Transverse colon (tissue), 4 donors: ENCODE measurements around the gene ETNPPL. TPM values are rescaled to one million over a fixed set of nuclear protein-coding genes. Genes with fewer than 3 reads are reported as not detected.

Experiments used
- DNase-seq: peaks from one replicate; pipeline ENCODE4 v3.0.0-alpha.2; 2019
- H3K27ac ChIP-seq, 4 donors: fragments of 200-600 bp; sonication (generic); 2 replicates each; pipeline ENCODE4 v1.5.1; 2016 to 2018; ENCODE audit warnings: inconsistent platforms in 4 of 4
- H3K27me3 ChIP-seq: fragments of 200-600 bp; sonication (generic); 2 replicates; pipeline ENCODE4 v1.5.1; 2017; ENCODE audit warnings: inconsistent platforms
- H3K36me3 ChIP-seq, 4 donors: fragments of 200-600 bp; sonication (generic); 2 replicates each; pipeline ENCODE4 v1.5.1; 2017 to 2019; ENCODE audit warnings: inconsistent platforms in 4 of 4
- H3K4me1 ChIP-seq, 4 donors: fragments of 200-600 bp; sonication (generic); 2 replicates each; pipeline ENCODE4 v1.5.1; 2017 to 2020; ENCODE audit warnings: inconsistent platforms in 4 of 4
- H3K4me3 ChIP-seq, 4 donors: fragments of 200-600 bp; sonication (generic); 1 replicate in 1 of 4; 2 replicates in 3 of 4; pipeline versions ENCODE4 v1.5.1 to v1.6.1; 2017 to 2019; ENCODE audit warnings: inconsistent platforms in 4 of 4
- H3K9me3 ChIP-seq, 2 donors: fragments of 200-600 bp; sonication (generic); 2 replicates each; pipeline ENCODE4 v1.5.1; 2017 to 2019; ENCODE audit warnings: inconsistent platforms in 2 of 2
- EP300 ChIP-seq: sonication (generic); formaldehyde crosslinking; IDR thresholded peaks from one replicate; pipeline ENCODE4 v1.6.1; 2017; ENCODE audit warnings: antibody characterized with exemption, low read depth
- POLR2A ChIP-seq: fragments of 450-650 bp; IDR thresholded peaks from one replicate; pipeline ENCODE4 v1.6.1; 2016; ENCODE audit warnings: antibody characterized with exemption, mild to moderate bottlenecking, moderate library complexity
- POLR2AphosphoS5 ChIP-seq, 3 donors: sonication (generic); formaldehyde crosslinking; IDR thresholded peaks; one replicate each; pipeline ENCODE4 v1.6.1; 2016; ENCODE audit warnings: antibody characterized with exemption in 3 of 3
- WGBS, 2 donors: methylation state at CpG; one replicate each; pipeline ENCODE4 v1.1.5; 2018; ENCODE audit warnings: low coverage in 1 of 2; 5-methylcytosine and 5-hydroxymethylcytosine counted together
- in situ Hi-C, 4 donors: fragments of 200-750 bp; cut with MboI; loops; one replicate each; pipeline versions ENCODE4 v1.15.0 to v1.15.1; 2017; ENCODE audit warnings: low sequenced_read_pairs in 3 of 4, low pct_ligation_motif_present in 1 of 4, low pct_unique_long_range_greater_than_20kb in 1 of 4
- intact Hi-C: fragments of 100-400 bp; cut with DNase I; formaldehyde crosslinking; loops from one replicate; pipeline ENCODE4 v1.15.1; 2023; ENCODE audit warnings: low total_unique reads
- total RNA-seq, 4 donors: library from RNA; depleted of rRNA; stranded (reverse); fragments of >200 nt; gene quantifications; one replicate each; pipeline ENCODE4 v1.1.0, GENCODE V29; 2016
- TF ChIP-seq, protein P1 (sequence below), 5 experiments: fragments of 200-600 bp in 3 of 5; fragments of 450-650 bp in 2 of 5; sonication (generic) in 3 of 5; IDR thresholded peaks; 1 replicate in 2 of 5; 2 replicates in 3 of 5; pipeline ENCODE4 v1.5.1; 2016 to 2017; ENCODE audit warnings: antibody characterized with exemption in 5 of 5, inconsistent platforms in 3 of 5, mild to moderate bottlenecking in 2 of 5, moderate library complexity in 1 of 5

Gene ETNPPL
- total RNA-seq, 4 donors from 2014 or later, result not detected

GRCh38 chr4:108786351-108786750 is 23.5 kb upstream of the ETNPPL start:
- H3K9me3 ChIP-seq, result no peaks in the 10 kb centered on the region
- no peaks in the 10 kb centered on the region for H3K36me3 ChIP-seq
- intact Hi-C loops, result no loop called here
- no peaks in the 10 kb centered on the region for H3K4me1 ChIP-seq
- H3K4me3 ChIP-seq, result no peak overlapping the region
- no peak overlapping the region for H3K27ac ChIP-seq
- 83 to 88% methylated on average over 2 to 8 of the region's 8 CpGs for WGBS, 2 donors
- H3K27me3 ChIP-seq, result no peaks in the 10 kb centered on the region
- DNase-seq, result no peak
- TF ChIP-seq EP300 (no peak), POLR2AphosphoS5 (IDR thresholded peaks at IDR 0.05) (no peak), POLR2A (no peak)
- TF ChIP-seq, protein P1, sequence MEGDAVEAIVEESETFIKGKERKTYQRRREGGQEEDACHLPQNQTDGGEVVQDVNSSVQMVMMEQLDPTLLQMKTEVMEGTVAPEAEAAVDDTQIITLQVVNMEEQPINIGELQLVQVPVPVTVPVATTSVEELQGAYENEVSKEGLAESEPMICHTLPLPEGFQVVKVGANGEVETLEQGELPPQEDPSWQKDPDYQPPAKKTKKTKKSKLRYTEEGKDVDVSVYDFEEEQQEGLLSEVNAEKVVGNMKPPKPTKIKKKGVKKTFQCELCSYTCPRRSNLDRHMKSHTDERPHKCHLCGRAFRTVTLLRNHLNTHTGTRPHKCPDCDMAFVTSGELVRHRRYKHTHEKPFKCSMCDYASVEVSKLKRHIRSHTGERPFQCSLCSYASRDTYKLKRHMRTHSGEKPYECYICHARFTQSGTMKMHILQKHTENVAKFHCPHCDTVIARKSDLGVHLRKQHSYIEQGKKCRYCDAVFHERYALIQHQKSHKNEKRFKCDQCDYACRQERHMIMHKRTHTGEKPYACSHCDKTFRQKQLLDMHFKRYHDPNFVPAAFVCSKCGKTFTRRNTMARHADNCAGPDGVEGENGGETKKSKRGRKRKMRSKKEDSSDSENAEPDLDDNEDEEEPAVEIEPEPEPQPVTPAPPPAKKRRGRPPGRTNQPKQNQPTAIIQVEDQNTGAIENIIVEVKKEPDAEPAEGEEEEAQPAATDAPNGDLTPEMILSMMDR (IDR thresholded peaks at IDR 0.05), result no peak
- in situ Hi-C loops, result no loop called here

- intact Hi-C loops (no loop called here), in situ Hi-C loops (no loop called here)
- H3K4me3 ChIP-seq, result no peak overlapping the region
- no peak overlapping the region for H3K27ac ChIP-seq
- no peaks in the 10 kb centered on the region for H3K9me3 ChIP-seq
- no peak for DNase-seq
- no peak for TF ChIP-seq POLR2AphosphoS5 (IDR thresholded peaks at IDR 0.05)
- TF ChIP-seq, protein P1 (IDR thresholded peaks at IDR 0.05), result no peak
- no peak for TF ChIP-seq POLR2A
- TF ChIP-seq EP300, result no peak
- 59 to 72% methylated on average over 3 of the region's 3 CpGs for WGBS, 2 donors
- H3K36me3 ChIP-seq, result no peaks in the 10 kb centered on the region
- H3K4me1 ChIP-seq, result no peaks in the 10 kb centered on the region
- H3K27me3 ChIP-seq, result no peaks in the 10 kb centered on the region
Observed at GRCh38 chr4:108783665-108784463, 21.0 kb upstream of the ETNPPL start.

DNA sequence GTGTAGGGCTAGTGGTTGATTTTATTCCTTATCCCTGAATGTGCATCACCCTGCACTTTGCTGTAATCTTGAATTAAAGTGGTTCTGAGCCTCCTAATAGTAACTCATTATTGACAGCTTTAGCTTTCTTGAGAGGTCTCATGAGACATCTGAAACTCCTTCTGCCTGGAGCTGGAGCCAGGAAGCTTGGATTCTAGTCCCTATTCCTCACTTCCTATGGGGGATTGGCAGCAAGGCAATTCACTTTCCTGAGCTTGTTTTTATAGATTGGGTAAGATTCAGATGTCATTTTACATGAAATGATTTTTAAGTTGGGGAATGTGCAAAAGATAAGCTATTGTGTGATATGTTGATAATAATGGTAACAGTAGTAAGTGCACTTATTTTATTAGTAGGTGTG is 17.1 kb upstream of the ETNPPL start:
- Histone ChIP-seq H3K27ac (no peak overlapping the region), H3K4me3 (no peak overlapping the region), H3K27me3 (no peaks in the 10 kb centered on the region), H3K4me1 (no peaks in the 10 kb centered on the region), H3K9me3 (no peaks in the 10 kb centered on the region), H3K36me3 (no peaks in the 10 kb centered on the region)
- intact Hi-C loops, result no loop called here
- TF ChIP-seq EP300, result no peak
- no peak for TF ChIP-seq POLR2A
- TF ChIP-seq, protein P1 (IDR thresholded peaks at IDR 0.05), result no peak
- no peak for TF ChIP-seq POLR2AphosphoS5 (IDR thresholded peaks at IDR 0.05)
- in situ Hi-C loops, result no loop called here
- DNase-seq, result no peak

- WGBS, 2 donors, result 70 to 81% methylated on average over 2 of the region's 2 CpGs
Observed at GRCh38 chr4:108777388-108777787, 14.5 kb upstream of the ETNPPL start.

More at GRCh38 chr4:108777388-108777787, 14.5 kb upstream of the ETNPPL start:
- no peaks in the 10 kb centered on the region for H3K4me1 ChIP-seq
- intact Hi-C loops, result no loop called here
- H3K36me3 ChIP-seq, result no peaks in the 10 kb centered on the region
- no peaks in the 10 kb centered on the region for H3K9me3 ChIP-seq
- in situ Hi-C loops, result no loop called here
- DNase-seq, result no peak
- H3K27ac ChIP-seq, result no peak overlapping the region
- no peaks in the 10 kb centered on the region for H3K27me3 ChIP-seq
- no peak overlapping the region for H3K4me3 ChIP-seq
- no peak for TF ChIP-seq POLR2A
- TF ChIP-seq EP300, result no peak
- TF ChIP-seq, protein P1 (IDR thresholded peaks at IDR 0.05), result no peak
- no peak for TF ChIP-seq POLR2AphosphoS5 (IDR thresholded peaks at IDR 0.05)
